Naive B cell (primary cell): Measurements from ENCODE around the gene MACC1. TPM values are rescaled to one million over a fixed set of nuclear protein-coding genes. Genes with fewer than 3 reads are reported as not detected.

Experiments used
- ATAC-seq, 2 donors: fragments of 150-1000 bp; cut with Tn5 transposase; 2 replicates each; pipeline ENCODE4 v1.10.0; 2021; ENCODE audit warnings: low read depth in 2 of 2, mild to moderate bottlenecking in 2 of 2, moderate library complexity in 2 of 2
- DNase-seq: peaks from one replicate; pipeline ENCODE4 v3.0.0; 2022
- H3K27ac Mint-ChIP-seq, 6 donors: one replicate each; pipeline ENCODE4 v1.8.0; 2020 to 2022; ENCODE audit warnings: mild to moderate bottlenecking in 6 of 6, mixed read lengths in 6 of 6, moderate library complexity in 5 of 6, inconsistent platforms in 2 of 6
- H3K27me3 Mint-ChIP-seq, 3 donors: one replicate each; pipeline ENCODE4 v1.8.0; 2021 to 2022; ENCODE audit warnings: mixed read lengths in 3 of 3, mild to moderate bottlenecking in 1 of 3
- H3K36me3 Mint-ChIP-seq, 2 donors: one replicate each; pipeline ENCODE4 v1.8.0; 2020 to 2022; ENCODE audit warnings: mixed read lengths in 2 of 2, inconsistent platforms in 1 of 2, mild to moderate bottlenecking in 1 of 2
- H3K4me1 Mint-ChIP-seq, 3 donors: one replicate each; pipeline ENCODE4 v1.8.0; 2020 to 2022; ENCODE audit warnings: mixed read lengths in 3 of 3, inconsistent platforms in 1 of 3, mild to moderate bottlenecking in 1 of 3, moderate library complexity in 1 of 3
- H3K4me3 Mint-ChIP-seq, 8 donors: one replicate each; pipeline ENCODE4 v1.8.0; 2020 to 2022; ENCODE audit warnings: mild to moderate bottlenecking in 8 of 8, mixed read lengths in 8 of 8, moderate library complexity in 8 of 8, inconsistent platforms in 2 of 8
- H3K9me3 Mint-ChIP-seq, 7 donors: one replicate each; pipeline ENCODE4 v1.8.0; 2020 to 2022; ENCODE audit warnings: mixed read lengths in 7 of 7, mild to moderate bottlenecking in 5 of 7, inconsistent platforms in 2 of 7, moderate library complexity in 1 of 7
- polyA plus RNA-seq, 6 donors: library from polyadenylated mRNA; unstranded; fragments of 300-500 nt; fragmentation: Illumina TruSeq; gene quantifications; one replicate each; pipeline ENCODE4 v1.2.3, GENCODE V29; 2021; ENCODE audit warnings: low read depth in 6 of 6

Gene MACC1, protein sequence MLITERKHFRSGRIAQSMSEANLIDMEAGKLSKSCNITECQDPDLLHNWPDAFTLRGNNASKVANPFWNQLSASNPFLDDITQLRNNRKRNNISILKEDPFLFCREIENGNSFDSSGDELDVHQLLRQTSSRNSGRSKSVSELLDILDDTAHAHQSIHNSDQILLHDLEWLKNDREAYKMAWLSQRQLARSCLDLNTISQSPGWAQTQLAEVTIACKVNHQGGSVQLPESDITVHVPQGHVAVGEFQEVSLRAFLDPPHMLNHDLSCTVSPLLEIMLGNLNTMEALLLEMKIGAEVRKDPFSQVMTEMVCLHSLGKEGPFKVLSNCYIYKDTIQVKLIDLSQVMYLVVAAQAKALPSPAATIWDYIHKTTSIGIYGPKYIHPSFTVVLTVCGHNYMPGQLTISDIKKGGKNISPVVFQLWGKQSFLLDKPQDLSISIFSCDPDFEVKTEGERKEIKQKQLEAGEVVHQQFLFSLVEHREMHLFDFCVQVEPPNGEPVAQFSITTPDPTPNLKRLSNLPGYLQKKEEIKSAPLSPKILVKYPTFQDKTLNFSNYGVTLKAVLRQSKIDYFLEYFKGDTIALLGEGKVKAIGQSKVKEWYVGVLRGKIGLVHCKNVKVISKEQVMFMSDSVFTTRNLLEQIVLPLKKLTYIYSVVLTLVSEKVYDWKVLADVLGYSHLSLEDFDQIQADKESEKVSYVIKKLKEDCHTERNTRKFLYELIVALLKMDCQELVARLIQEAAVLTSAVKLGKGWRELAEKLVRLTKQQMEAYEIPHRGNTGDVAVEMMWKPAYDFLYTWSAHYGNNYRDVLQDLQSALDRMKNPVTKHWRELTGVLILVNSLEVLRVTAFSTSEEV
- polyA plus RNA-seq, result 1 to 10 TPM in 3 of 6 donors, under 1 TPM in 3; 0.06 to 1.9 (median 0.89) TPM

DNA sequence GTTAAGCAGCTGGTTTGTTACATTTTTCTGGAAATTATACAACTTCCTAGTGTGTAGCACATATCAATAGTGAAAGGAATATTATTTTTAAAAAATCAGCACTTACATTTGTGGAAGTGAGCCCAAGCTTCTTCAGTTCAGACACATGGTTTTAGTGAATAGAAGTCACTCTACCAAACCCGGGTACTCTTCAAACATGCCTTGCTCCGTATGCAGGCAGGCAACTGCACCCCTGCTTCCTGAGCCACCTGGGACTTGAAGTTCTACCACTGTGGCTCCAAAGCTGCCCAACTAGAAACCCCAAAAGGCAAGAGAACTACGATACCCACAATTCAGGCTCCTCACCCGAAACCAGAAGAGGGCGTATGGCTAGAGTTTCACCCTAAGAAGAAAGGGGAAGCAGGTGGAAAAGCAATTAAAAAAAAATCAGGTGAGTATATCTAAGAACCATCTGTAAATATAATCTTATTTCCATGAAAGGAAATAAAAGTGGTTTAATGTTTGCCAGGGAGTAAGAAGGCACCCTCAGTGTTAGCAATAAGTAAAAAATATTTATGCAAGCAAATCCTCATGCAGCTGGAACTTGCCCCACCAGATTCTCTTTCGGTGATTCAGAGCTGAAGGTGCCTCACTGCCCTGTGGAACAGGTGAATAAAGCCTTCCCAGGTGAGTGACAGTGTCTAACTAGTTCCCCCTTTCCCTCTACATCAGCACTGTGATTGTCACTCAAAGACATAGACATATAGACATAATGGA is at the start of gene MACC1:
MACC1 (minus strand) TSS at position 192 of the 756 bp plus-strand sequence. CDS start 55,522 bp downstream, outside the sequence.
- peak within 1 kb of the TSS; percentile 37 to 89 (median 76) for H3K4me3 Mint-ChIP-seq
- peak; percentile 87 for DNase-seq
- peaks cover 0 to 12% of the 10 kb centered on the region in 2 donors for H3K36me3 Mint-ChIP-seq
- H3K27ac Mint-ChIP-seq, result peak within 1 kb of the TSS; percentile 60 to 97 (median 90)
- H3K4me1 Mint-ChIP-seq, result peaks cover 45 to 63% (median 48%) of the 10 kb centered on the region in 3 donors
- peak; percentile 82 to 84 for ATAC-seq
- H3K9me3 Mint-ChIP-seq, result peaks cover 0 to 1% (median 0%) of the 10 kb centered on the region in 7 donors
- H3K27me3 Mint-ChIP-seq, result no peaks in the 10 kb centered on the region

DNA sequence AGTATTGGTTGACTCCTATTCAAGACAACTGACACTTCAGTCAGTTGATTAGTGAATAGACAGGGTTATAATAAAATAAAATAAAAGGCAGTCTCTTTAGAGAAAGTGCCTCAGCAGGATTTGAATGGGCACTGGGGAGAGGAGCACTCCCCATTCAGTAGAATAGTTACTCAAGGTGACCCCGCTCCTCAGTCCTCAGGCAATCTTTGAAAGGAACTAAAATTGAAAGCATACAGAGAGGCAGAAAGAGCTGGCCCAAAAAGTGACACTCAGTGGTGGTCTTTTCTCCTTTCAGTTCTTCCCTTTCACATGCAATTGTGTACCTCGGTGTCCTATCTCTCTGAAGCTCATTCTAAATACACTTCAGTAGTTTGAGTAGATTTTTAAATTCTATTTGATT is 47.4 kb upstream of the MACC1 start:
- Mint-ChIP-seq H3K36me3 (no peaks in the 10 kb centered on the region), H3K27ac (peak overlapping the region in 1 of 6 donors; percentile 55)

DNA sequence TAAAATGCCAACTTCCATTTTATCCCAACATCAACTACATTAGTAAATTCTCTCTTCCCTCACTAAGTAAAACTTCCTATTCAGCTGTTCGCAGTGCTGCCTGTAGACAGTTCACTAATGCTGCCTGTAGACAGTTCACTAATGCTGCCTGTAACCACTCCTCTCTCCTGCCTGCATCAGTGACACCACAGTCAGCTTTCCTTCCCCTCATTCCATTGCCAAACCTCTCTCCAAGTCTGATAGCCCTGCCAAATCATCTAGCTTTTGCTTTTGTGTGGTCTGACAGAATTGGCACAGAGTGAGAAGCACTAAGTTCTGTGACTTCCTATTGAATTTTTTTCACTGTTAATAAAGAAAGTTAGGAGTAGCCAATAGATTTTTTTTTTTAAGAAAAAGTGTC is 43.0 kb upstream of the MACC1 start:
- H3K4me3 Mint-ChIP-seq, result no peak overlapping the region
- H3K27me3 Mint-ChIP-seq, result peaks cover 0 to 3% (median 0%) of the 10 kb centered on the region in 3 donors
- no peak overlapping the region for H3K27ac Mint-ChIP-seq
- ATAC-seq (no peak), DNase-seq (no peak)
- H3K9me3 Mint-ChIP-seq, result no peaks in the 10 kb centered on the region
- no peaks in the 10 kb centered on the region for H3K4me1 Mint-ChIP-seq
- H3K36me3 Mint-ChIP-seq, result no peaks in the 10 kb centered on the region

More for the DNA sequence above, 47.4 kb upstream of the MACC1 start:
- Mint-ChIP-seq H3K9me3 (peaks cover 0 to 4% (median 0%) of the 10 kb centered on the region in 7 donors), H3K27me3 (no peaks in the 10 kb centered on the region), H3K4me1 (peaks cover 0 to 9% (median 0%) of the 10 kb centered on the region in 3 donors), H3K4me3 (no peak overlapping the region)
- ATAC-seq (no peak), DNase-seq (no peak)

DNA sequence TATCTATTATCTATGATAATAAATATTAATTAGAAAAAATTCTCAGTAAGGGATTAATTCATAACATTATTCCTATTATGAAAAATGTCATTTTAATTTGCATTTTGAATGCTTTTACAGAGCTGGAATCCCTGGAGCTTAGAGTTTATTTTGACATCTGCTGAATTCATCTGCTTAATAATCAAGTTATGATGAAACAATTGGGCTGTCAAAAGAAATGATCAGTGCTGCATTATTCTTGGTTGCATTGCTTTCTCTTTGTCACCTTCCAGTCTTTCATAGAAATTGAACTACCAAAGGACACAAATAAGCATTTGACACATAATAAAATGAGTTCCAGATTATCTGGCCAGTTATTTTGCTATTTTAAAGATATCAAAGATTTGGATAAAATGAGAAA is 40.0 kb upstream of the MACC1 start:
- Mint-ChIP-seq H3K9me3 (no peaks in the 10 kb centered on the region), H3K27ac (no peak overlapping the region), H3K36me3 (no peaks in the 10 kb centered on the region), H3K4me3 (no peak overlapping the region), H3K4me1 (no peaks in the 10 kb centered on the region), H3K27me3 (peaks cover 0 to 3% (median 0%) of the 10 kb centered on the region in 3 donors)
- ATAC-seq, result no peak
- DNase-seq, result no peak

DNA sequence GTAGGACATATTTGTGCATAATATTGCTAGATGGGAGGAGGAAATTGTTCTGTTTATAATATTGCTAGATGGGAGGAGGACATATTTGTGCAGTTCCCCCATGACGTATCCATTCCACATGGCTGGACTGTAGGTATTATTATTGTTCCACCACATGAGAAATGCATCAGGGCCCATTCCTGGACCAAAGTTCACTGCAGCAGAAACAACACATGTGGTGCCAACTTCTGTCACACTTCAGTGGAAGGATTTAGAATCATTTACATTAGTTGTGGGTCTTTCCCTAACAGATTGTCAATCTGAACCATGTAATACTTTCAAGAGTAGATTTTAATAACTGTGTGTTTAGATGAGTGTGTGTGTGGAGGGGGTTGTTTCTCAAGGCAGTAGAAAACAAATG is 32.7 kb upstream of the MACC1 start:
- H3K27me3 Mint-ChIP-seq, result peaks cover 0 to 4% (median 0%) of the 10 kb centered on the region in 3 donors
- ATAC-seq, result no peak
- H3K4me3 Mint-ChIP-seq, result no peak overlapping the region

DNA sequence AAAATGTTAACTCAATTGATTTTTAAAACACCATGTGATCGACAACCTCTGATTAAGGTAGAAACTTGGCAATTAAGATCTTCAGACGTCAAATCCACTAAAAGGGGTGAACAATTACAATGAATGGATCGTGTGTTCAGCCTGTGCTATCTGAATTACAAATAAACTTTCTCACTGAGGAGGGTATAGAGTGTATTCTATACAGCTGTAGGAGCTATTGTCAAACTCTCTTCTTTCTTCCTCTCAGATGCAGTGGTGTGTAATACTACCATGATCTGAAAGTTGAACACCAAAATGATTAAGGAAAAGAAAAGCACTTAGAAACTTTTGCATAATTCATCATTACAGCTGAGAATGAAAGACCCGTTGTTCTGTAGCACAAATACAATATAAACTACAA is 32.2 kb upstream of the MACC1 start:
- ATAC-seq (no peak), DNase-seq (no peak)
- Mint-ChIP-seq H3K4me3 (no peak overlapping the region), H3K27ac (no peak overlapping the region), H3K9me3 (no peaks in the 10 kb centered on the region), H3K4me1 (no peaks in the 10 kb centered on the region), H3K27me3 (peaks cover 0 to 4% (median 0%) of the 10 kb centered on the region in 3 donors), H3K36me3 (no peaks in the 10 kb centered on the region)

More for the DNA sequence above, 32.7 kb upstream of the MACC1 start:
- H3K36me3 Mint-ChIP-seq, result no peaks in the 10 kb centered on the region
- no peaks in the 10 kb centered on the region for H3K9me3 Mint-ChIP-seq
- H3K27ac Mint-ChIP-seq, result no peak overlapping the region
- no peaks in the 10 kb centered on the region for H3K4me1 Mint-ChIP-seq
- DNase-seq, result no peak

DNA sequence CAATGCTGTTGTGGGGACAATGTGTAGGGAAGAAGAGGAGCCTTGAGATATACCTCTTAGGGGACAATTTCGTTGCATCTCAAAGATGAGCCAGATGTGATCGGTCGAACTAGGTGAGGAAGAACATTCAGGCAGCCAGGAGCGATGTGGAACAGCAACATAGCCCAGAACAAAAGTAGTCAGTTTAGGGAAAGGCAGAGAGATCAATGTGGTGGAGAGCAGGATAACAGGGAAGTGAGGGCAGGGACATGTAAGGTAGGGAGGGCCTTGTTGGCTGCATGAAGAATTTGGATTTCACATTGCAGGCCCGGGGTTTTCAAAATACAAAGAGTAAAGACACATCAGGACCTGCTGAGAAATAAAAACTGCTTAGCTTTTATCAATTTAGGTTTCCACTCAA is 29.1 kb upstream of the MACC1 start:
- Mint-ChIP-seq H3K27me3 (peaks cover 0 to 4% (median 0%) of the 10 kb centered on the region in 3 donors), H3K27ac (no peak overlapping the region), H3K4me1 (peaks cover 5 to 10% (median 10%) of the 10 kb centered on the region in 3 donors), H3K9me3 (no peaks in the 10 kb centered on the region), H3K36me3 (no peaks in the 10 kb centered on the region), H3K4me3 (no peak overlapping the region)
- no peak for ATAC-seq
- DNase-seq, result no peak

DNA sequence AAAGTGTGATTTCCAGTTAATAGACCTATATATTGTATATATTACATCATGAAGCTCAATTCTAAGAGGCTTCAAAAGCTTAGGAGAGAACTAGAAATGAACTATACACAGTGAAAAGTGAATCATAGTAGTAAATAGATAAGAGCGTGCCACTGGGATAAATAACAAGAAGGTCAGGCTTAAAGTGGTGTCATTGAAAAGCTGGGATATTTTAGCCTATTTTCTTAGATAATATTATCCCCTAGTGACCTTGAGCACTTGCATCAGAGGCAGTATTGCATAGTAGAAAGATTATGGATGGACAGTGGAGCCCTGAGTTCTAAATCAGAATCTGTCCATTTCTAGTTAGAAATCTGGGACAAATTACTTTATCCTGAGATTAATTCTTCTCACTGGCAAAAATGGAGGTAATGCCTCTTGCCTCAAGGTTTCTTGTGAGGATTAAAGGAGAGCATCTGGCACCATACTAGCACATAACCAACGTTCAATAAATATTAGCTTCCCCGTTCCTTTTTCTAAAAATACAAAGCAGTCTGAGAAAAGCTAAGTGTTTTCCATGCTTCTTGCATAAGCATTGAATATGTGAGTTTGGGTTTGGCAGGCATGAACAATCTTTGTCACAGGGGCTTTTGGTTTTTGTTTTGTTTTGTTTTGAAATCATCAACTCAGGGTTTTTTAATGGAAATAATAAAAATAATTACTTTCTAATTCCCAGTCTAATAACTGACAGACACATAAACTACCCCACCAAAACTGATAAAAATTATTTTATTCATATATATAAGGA is 27.3 kb upstream of the MACC1 start:
- ATAC-seq, result no peak
- no peak for DNase-seq
- Mint-ChIP-seq H3K4me1 (peaks cover 9 to 11% (median 10%) of the 10 kb centered on the region in 3 donors), H3K36me3 (no peaks in the 10 kb centered on the region), H3K27me3 (peaks cover 0 to 4% (median 0%) of the 10 kb centered on the region in 3 donors), H3K9me3 (no peaks in the 10 kb centered on the region), H3K4me3 (no peak overlapping the region), H3K27ac (no peak overlapping the region)

DNA sequence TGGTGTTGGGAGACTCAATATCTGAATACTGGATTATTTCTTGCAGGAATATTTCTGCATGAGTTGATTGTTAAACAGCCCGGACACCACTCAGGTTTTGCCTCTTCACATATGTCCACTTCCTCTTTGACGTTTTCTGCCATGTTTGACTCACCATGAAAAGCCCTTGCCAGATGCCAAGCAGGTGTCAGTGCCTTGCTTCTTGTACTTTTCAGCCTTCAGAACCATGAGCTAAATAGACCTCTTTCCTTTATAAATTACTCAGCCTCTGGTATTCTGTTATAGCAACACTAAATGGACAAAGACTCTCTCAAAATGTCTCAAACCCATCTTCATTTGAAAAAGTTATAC is 24.7 kb upstream of the MACC1 start:
- Mint-ChIP-seq H3K9me3 (peaks cover 0 to 1% (median 0%) of the 10 kb centered on the region in 7 donors), H3K27ac (peak overlapping the region in 1 of 6 donors; percentile 31), H3K4me3 (no peak overlapping the region), H3K27me3 (peaks cover 0 to 4% (median 0%) of the 10 kb centered on the region in 3 donors), H3K4me1 (peaks cover 22 to 28% (median 25%) of the 10 kb centered on the region in 3 donors), H3K36me3 (no peaks in the 10 kb centered on the region)
- ATAC-seq (no peak), DNase-seq (no peak)

DNA sequence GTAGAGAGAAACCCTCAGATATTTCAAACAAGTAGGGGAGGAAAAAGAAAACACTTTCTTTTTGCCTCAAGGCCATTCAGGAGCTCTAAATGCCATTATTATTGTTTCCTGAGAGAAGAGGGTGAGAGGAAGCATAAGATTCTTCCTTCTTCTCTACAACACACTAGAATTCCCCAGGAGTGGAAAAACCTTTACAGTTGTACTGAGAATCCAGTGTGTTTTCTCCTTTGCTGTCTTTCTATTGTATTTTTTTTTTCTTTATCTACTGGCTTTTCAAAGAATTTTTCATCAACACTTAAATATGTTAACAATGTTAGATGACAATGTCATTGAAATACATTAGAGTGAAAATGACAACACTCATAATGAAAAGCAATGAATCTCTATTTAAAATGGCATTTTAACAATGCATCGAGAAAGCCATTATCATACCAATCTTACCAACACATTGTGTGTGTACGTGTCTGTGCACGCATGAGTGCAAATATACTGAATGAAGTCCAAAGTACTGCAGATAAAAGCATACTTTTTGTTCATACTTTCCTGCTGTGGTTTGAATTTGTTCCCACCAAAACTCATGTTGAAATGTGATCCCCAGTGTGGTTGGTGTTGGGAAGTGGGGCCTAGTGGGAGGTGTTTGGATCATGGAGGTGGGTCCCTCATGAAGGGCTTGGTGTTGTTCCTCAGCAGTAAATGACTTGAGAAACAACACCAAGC is 24.2 kb upstream of the MACC1 start:
- Mint-ChIP-seq H3K4me3 (no peak overlapping the region), H3K27ac (no peak overlapping the region), H3K4me1 (peaks cover 22 to 28% (median 27%) of the 10 kb centered on the region in 3 donors), H3K36me3 (no peaks in the 10 kb centered on the region), H3K9me3 (peaks cover 0 to 1% (median 0%) of the 10 kb centered on the region in 7 donors), H3K27me3 (peaks cover 0 to 4% (median 0%) of the 10 kb centered on the region in 3 donors)
- no peak for ATAC-seq
- no peak for DNase-seq

DNA sequence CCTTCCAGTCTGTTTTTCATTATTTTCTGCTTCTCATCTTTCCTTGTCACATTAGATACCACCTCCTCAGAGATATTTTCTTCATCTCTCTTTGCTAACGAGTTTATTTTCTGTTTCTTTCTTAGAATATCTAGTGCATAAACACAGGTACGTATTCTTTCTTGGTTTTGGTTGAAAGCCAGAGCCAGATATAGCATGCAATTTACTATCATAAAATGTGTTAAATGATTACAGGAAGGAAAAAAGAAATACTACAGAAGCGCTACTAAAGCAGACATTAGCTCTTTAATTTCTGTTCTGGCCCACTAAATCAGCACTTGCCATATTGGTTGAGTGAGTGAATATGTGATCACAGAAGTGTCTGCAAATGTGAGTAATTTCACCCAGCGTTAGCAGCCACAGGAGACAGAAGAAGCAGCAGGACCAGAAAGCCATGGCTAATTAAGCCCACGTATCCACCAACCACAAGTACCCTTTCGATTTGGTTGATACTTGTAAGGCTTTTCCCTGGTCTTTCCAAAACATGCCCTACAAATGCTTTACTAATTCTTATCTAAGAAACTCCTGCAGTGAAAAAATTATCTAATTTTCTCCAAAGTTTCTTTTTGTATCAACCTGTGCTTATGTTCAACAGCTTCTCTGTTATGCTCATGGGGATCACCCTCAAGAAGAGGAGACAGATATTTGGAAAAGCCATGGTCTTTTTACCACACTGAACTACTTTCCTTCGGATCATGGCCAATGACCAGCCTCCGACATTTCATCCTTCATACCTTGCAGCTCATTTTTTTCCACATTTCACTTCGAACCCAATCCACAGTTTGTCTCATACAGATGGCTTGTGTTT is 23.1 kb upstream of the MACC1 start:
- Mint-ChIP-seq H3K4me3 (peak overlapping the region in 1 of 8 donors; percentile 27), H3K36me3 (no peaks in the 10 kb centered on the region), H3K27ac (peak overlapping the region in 2 of 6 donors; percentile 14 to 79), H3K27me3 (no peaks in the 10 kb centered on the region), H3K9me3 (peaks cover 0 to 1% (median 0%) of the 10 kb centered on the region in 7 donors), H3K4me1 (peaks cover 22 to 28% (median 27%) of the 10 kb centered on the region in 3 donors)
- DNase-seq, result no peak
- no peak for ATAC-seq
